Adrenal gland (tissue), 5 donors: ENCODE data around the gene WDSUB1.

Experiments used
- POLR2A ChIP-seq, 2 donors: fragments of 450-650 bp; IDR thresholded peaks; one replicate each; pipeline ENCODE4 v1.6.1; 2017; ENCODE audit warnings: antibody characterized with exemption in 2 of 2, mild to moderate bottlenecking in 2 of 2, moderate library complexity in 1 of 2
- TF ChIP-seq, protein P1 (sequence below), 6 experiments: fragments of 450-650 bp in 4 of 6; fragments of 200-600 bp in 2 of 6; sonication (generic) in 1 of 6; IDR thresholded peaks; 1 replicate in 5 of 6; 2 replicates in 1 of 6; pipeline versions ENCODE4 v1.5.1 to v1.8.0; 2016 to 2021; ENCODE audit warnings: antibody characterized with exemption in 6 of 6, mild to moderate bottlenecking in 2 of 6, moderate library complexity in 1 of 6
- donor health status: DM: no; HTN: no; CAD: no.

DNA sequence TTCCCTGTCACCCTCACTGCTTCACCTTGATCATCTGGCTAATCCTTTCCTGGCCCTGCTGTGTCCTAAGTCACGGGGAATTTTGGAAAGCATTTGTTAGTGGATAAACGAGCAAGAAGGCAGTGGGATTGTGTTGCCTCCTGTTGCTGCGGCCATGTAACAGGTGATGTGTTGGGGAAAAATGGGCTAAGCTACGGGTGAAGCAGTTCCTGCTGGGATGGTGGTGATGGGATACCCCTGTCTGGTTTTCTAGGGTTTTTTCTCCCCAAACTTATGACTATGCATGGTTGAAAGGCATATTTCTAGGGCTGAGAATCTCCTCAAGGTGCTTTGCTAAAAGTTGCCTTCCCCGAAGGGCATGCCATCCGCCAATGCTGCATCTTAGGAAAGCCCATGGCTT, 68.1 kb downstream of the WDSUB1 start:
- TF ChIP-seq, protein P1, sequence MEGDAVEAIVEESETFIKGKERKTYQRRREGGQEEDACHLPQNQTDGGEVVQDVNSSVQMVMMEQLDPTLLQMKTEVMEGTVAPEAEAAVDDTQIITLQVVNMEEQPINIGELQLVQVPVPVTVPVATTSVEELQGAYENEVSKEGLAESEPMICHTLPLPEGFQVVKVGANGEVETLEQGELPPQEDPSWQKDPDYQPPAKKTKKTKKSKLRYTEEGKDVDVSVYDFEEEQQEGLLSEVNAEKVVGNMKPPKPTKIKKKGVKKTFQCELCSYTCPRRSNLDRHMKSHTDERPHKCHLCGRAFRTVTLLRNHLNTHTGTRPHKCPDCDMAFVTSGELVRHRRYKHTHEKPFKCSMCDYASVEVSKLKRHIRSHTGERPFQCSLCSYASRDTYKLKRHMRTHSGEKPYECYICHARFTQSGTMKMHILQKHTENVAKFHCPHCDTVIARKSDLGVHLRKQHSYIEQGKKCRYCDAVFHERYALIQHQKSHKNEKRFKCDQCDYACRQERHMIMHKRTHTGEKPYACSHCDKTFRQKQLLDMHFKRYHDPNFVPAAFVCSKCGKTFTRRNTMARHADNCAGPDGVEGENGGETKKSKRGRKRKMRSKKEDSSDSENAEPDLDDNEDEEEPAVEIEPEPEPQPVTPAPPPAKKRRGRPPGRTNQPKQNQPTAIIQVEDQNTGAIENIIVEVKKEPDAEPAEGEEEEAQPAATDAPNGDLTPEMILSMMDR (IDR thresholded peaks at IDR 0.05): no peak
- no peak for TF ChIP-seq POLR2A (IDR thresholded peaks at IDR 0.05)
